ENCODE measurements around the gene ASPG. TPM values are rescaled to one million over a fixed set of nuclear protein-coding genes. Genes with fewer than 3 reads are reported as not detected.

ASPG gene
- total and polyA plus RNA-seq, 2 donors (not counting 3 experiments of a cell fraction or from before 2014, with no cell fraction given): not detected

DNA sequence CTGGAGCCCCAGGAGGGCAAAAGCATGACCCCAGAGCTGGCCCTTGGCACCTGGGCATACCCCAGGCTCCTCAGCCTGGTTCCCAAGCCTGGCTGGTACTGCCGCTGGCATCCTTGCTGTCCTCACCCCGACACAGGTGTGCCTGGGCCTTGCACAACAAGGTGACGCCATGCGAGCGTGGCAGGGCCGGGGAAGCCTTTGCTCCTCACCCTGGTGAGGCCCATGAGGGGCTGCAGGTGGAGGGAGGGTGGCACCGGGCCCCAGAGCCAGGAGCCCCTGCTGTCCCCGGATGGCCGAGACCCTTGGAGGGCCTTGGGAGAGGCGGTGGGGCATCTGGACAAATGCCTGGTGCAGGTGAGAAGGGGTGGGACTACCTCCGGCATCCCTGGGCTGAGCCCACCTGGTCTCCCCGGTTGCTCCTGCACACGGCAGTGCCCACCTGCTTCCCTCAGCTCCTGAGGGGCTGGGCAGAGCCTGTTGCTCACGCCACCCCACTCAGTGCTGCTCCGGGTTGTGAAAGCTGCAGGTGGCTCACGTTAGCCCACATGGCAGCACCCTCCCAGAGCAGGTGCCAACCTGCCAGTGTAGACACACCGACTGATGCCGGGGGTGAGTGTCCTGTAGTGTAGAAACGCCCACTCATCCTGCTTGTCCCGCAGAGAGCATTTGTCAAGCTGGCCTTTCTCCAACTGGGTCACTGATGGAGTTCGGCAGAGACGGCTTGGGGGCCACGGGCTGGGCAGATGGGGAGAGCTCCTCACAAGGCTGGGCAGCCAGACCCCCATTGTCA, 28.3 kb downstream of the ASPG start:
- H3K4me3 ChIP-seq (replicated peaks in 1 of 3; ENCODE audit: insufficient read depth in 1 of 3, low read depth in 1 of 3, low read length in 3 of 3): no peak overlapping the region
- dilution Hi-C loops (cut with MboI; ENCODE audit: extremely low pct_ligation_motif_present, low sequenced_read_pairs) (no loop called here), intact Hi-C loops (cut with micrococcal nuclease) (no loop called here)
- H3K4me2 ChIP-seq (ENCODE audit: insufficient read depth, low read length): no peak overlapping the region
- DNase-seq (ENCODE audit: low read depth, low spot score) (no peak), FAIRE-seq (no peak)
- no peaks in the 10 kb centered on the region for H3K36me3 ChIP-seq (ENCODE audit: control insufficient read depth in 2 of 2, extremely low read depth in 1 of 2, insufficient read depth in 2 of 2, low read length in 2 of 2)
- no peaks in the 10 kb centered on the region for H3K9me3 ChIP-seq (replicated peaks; ENCODE audit: control insufficient read depth, insufficient read depth, low read length)
- no TSS peak for BruUV-seq (replicated peaks)
- H4K20me1 ChIP-seq (replicated peaks; ENCODE audit: control insufficient read depth, extremely low read depth, insufficient read depth, low read length): no peaks in the 10 kb centered on the region
- H3K9me1 ChIP-seq (replicated peaks; ENCODE audit: control insufficient read depth, extremely low read depth, insufficient read depth, low read length): no peaks in the 10 kb centered on the region
- CTCF ChIA-PET: no interaction called here
- H3K4me1 ChIP-seq (ENCODE audit: control insufficient read depth, extremely low read depth, insufficient read depth, low read length): no peaks in the 10 kb centered on the region
- no peak overlapping the region for H3K27ac ChIP-seq (ENCODE audit: insufficient read depth, low read depth, low read length)
- H2AFZ ChIP-seq (ENCODE audit: low read depth, low read length): no peak overlapping the region
- POLR2A ChIA-PET: no interaction called here
- H3K79me2 ChIP-seq (ENCODE audit: control insufficient read depth, insufficient read depth, low read length): no peaks in the 10 kb centered on the region
- H3K27me3 ChIP-seq (ENCODE audit: control insufficient read depth in 2 of 2, insufficient read depth in 2 of 2, low read length in 2 of 2): peaks cover 23 to 26% of the 10 kb centered on the region in 2 experiments
- no peak overlapping the region for H3K9ac ChIP-seq (replicated peaks; ENCODE audit: extremely low read depth, insufficient read depth, low read length)
- TF ChIP-seq POLR2AphosphoS5 (IDR thresholded peaks at IDR 0.05; ENCODE audit: insufficient read depth, low read depth, low read length) (no peak), JUN (IDR thresholded peaks at IDR 0.05; ENCODE audit: borderline replicate concordance, insufficient read depth, insufficient read length, low read depth) (no peak), POLR2A (IDR thresholded peaks at IDR 0.05; ENCODE audit: low read depth, low read length) (no peak), EZH2 (IDR thresholded peaks at IDR 0.05; ENCODE audit: borderline replicate concordance, low read depth, low read length, severe bottlenecking) (no peak), FOS (IDR thresholded peaks at IDR 0.05; ENCODE audit: borderline replicate concordance, insufficient read depth, low read length) (no peak), GATA2 (IDR thresholded peaks at IDR 0.05; ENCODE audit: insufficient read depth, insufficient read length, low read depth, low read length) (no peak), MYC (IDR thresholded peaks at IDR 0.05; ENCODE audit: low read depth, low read length) (no peak)
- TF ChIP-seq, protein P1, sequence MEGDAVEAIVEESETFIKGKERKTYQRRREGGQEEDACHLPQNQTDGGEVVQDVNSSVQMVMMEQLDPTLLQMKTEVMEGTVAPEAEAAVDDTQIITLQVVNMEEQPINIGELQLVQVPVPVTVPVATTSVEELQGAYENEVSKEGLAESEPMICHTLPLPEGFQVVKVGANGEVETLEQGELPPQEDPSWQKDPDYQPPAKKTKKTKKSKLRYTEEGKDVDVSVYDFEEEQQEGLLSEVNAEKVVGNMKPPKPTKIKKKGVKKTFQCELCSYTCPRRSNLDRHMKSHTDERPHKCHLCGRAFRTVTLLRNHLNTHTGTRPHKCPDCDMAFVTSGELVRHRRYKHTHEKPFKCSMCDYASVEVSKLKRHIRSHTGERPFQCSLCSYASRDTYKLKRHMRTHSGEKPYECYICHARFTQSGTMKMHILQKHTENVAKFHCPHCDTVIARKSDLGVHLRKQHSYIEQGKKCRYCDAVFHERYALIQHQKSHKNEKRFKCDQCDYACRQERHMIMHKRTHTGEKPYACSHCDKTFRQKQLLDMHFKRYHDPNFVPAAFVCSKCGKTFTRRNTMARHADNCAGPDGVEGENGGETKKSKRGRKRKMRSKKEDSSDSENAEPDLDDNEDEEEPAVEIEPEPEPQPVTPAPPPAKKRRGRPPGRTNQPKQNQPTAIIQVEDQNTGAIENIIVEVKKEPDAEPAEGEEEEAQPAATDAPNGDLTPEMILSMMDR (IDR thresholded peaks at IDR 0.05; ENCODE audit: extremely low read depth in 1 of 2, insufficient read depth in 1 of 2, low read depth in 1 of 2, low read length in 2 of 2): no peak
- TF ChIP-seq, protein P2, sequence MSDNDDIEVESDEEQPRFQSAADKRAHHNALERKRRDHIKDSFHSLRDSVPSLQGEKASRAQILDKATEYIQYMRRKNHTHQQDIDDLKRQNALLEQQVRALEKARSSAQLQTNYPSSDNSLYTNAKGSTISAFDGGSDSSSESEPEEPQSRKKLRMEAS (IDR thresholded peaks at IDR 0.05; ENCODE audit: insufficient read depth, insufficient read length): no peak

Measured in endothelial cell of umbilical vein (primary cell).